NCI-H2107 (cell line): Measurements from ENCODE around the gene FOXP1.

ENCODE experiments used
- DNase-seq: peaks from one replicate; lab custom pipeline; 2025; lab: John Stamatoyannopoulos, UW

The FOXP1 gene

DNA sequence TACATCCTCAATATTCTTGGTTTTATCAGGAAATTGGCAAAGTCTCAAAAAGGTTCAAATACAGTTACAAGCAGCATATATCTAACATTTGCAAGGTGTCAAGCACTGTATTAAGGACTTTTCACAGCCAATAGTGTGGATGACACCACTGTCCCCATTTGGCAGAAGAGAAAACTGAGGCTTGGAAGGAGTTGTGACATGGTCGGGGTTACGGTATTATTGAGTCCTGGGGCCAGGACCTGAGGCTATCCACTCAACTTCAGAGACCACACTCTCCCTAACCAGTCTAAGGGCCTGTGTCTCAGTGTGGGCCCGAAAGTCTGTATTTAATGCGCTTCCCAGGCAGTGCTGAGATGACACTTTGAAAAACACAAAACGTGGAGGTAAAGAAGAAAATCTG, 99.1 kb downstream of the FOXP1 start:
- no peak for DNase-seq

DNA sequence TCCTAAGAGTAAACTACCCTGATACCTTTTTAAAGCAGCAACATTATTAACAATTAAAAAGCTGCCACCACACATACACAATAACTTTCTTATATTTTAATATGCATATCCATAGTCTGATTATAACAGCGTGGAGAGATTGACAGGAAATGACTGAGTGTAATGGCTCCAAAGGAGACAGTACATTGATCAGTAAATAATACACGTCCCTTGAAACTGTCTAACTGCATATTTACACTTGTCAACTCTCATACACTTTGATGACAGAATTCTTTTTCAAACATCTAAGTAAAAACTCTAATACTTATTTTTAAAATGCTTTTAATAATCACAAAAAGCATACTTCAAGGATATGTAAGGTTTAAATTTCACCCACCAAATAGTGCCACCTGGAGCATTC, 99.5 kb downstream of the FOXP1 start:
- DNase-seq: no peak

DNA sequence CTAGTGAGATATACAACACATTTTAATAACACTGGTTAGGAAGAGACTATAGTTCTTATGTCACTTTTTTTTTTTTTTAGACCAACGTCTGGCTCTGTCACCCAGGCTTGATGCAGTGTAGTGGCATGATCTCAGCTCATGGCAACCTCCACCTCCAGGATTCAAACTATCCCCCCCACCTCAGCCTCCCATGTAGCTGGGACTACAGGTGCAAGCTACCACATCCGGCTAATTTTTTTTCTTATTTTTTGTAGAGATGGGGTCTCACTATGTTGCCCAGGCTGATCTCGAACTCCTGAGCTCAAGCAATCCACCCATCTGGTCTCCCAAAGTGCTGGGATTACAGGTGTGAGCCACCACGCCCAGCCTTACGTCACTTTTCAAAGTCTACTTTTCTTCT, 100.8 kb downstream of the FOXP1 start:
- DNase-seq: no peak

DNA sequence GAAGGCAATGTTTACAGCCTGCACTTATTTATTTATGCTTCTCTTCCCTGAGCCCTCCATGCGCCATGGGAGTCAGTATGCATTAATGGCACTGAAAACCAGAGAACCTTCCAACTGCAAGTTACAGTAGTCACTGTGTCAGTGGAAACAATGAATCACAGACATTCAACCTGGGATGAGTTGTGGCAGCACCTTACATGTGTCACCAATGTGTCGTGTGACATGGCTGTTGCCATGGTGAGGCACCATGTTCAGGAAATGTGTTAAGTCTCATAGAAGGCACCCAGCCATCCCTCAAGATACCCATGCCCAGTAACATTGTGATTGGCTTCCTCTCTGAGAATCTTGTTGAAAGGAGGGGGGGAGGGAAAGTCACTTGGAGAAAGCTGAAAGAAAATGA, 105.0 kb downstream of the FOXP1 start:
- no peak for DNase-seq

DNA sequence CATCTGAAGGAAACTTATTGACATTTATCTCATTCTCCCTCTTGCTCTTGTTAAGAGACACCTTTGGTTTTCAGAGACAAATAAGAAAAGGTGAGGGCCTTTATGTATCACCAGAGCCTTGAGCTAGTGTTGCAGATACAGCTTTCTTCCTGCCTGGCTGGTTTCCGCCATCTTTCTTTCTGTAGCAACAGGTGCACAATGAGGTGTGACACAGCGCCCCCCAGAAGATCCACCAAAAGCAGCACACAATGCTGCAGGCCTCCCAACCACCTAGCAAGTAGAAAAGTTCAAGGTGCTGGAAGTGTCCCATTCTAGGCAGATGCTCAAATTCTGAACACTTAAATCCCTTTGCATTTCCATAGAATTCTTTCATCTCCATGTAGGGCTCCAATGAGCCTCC, 106.6 kb downstream of the FOXP1 start:
- DNase-seq: no peak

DNA sequence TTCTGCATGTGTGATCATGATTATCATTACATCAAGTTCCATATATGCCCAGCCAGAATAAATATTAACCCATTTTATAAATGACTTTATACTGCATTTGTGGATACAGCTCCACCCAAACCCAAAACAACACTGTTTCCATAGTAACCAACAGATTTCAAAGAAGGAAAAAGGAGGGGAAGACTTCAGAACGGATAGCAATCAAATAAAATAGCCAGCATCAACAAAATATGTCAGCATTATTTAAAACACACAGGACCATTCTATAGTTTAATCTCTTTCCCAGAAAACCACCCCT, 114.4 kb downstream of the FOXP1 start:
- no peak for DNase-seq

DNA sequence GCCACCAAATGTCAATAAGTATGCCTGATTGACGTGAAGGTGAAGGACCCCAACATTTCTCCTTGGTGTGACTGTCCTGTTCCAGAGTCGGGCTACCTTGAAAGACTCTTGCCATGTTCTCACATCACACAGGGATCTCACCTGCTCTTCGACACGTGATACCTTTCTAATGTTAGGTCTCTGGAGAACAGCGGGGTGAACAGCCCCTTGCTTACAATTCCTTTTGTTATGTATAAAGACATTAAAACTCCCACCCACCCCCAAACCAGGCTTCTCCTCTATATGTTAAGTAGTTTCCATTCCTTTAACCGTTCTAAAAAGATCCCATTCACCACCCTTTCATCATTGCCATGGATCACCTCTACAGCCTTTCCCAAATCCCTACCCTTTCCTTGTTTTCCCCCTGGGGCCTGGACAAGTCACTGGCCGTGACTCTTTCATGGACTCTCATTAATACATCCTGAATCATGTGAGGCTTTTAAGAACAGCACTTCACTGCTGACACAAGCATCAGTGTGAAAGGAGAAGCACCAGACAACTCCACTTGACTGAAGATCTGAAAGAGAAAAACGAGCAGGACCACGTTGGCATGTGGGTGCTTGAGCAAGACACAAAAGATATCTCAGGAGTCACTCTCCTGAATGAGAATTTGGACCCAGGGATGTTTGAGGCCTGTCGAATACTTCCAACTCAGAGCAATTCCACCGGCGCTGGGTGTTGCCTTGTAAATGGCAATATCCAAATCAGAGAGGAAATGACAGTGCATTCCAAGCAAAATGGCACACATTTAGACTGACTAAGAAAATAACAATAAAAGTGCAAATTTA, 115.0 kb downstream of the FOXP1 start:
- DNase-seq: no peak

DNA sequence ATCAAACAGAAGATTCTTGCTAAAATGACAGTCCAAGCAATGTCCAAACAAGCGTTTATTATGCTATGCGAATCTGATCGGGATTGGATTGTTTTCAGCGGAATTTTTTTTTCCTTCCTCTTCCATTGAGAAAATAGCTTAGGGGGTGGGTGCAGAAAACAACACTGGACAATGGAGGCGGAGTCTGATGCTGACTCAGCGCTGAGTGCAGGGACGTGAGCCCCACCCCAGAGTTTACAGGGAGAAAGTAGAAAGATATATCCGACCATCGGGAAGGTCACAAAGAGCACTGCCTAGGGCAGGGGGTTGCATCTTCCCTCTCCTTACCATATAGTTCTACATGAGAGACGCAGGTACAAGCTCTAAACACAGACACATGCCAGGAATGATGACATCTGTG, 117.0 kb downstream of the FOXP1 start:
- DNase-seq: no peak

DNA sequence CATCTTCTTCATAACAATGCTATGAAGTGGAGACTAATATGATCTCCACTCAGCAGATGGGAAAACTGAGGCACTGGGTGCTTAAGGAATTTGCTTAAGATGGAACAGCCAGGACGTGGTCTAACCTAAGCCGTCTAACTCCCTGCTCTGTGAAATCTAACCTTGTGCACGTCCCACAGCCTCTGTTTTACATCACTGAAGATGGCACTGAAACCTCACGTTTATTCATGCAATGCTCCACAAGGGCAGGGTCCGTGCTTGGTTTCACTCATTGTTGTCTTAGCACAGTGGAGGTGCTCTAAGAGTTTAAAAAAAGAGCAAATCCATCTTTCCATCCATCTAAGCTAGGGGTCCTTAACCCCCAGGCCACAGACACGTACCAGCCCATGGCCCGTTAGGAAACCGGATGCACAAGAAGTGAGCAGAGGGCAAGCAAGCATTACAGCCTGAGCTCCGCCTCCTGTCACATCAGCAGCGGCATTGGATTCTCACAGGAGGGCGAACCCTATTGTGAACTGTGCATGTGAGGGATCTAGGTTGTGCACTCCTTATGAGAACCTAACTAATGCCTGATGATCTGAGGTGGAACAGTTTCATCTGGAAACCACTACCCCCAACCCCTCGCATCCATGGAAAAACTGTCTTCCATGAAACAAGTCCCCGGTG, 118.0 kb downstream of the FOXP1 start:
- DNase-seq: no peak

DNA sequence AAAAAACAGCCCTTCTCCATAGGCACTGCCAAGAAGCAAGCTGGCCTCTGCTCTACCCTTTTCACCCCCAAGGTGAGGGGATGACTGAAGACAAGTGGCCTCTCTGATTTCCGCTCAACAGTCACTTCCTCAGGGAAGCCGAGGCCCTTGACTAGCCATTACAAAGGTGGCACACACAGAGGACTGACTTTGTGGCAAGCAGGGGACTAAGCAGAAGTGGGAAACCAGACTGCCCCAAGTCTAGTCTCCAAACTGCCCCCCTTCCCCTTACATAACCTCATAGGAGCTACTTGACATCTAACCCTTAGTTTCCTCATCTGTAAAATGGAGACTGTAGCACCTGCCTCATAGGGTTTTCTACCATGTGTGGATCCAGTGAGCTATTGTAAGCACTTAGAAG, 118.9 kb downstream of the FOXP1 start:
- no peak for DNase-seq

DNA sequence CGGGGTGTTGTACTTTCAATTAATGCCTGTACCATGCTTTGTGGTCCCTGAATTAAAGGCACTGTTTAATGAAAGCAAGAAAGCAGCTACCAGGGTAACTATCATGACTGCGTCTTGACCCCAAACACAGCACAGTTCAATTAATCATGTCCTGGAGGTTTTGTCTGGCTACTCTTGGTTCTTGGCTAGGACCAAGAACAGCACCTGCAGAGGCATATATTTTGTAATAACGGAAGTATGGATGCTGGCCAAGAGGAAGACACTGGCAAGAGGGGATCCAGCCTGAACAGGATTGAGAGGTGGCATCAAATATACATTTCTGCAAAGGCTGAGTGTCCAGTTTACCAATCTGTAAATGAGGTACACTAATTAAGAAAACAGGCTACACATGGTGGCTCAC, 119.9 kb downstream of the FOXP1 start:
- no peak for DNase-seq

DNA sequence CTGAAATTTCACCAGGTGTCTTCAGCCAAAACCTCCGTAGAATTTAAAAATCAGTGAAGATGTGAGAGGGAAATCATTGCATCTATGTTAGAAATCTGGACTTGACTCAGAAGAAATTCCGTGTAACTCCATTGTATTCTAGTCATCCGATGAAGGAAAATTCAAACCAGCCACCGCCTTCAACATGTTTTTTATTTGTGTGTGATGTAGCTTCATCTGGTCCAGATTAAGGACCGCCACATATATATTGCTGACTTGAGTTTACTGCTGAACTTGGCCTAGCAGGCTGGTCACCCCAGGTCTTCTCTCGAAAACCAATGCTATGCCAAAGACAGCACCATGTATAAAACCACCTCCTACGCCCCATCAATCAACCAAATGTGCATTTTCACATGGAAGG, 120.9 kb downstream of the FOXP1 start:
- DNase-seq: no peak

DNA sequence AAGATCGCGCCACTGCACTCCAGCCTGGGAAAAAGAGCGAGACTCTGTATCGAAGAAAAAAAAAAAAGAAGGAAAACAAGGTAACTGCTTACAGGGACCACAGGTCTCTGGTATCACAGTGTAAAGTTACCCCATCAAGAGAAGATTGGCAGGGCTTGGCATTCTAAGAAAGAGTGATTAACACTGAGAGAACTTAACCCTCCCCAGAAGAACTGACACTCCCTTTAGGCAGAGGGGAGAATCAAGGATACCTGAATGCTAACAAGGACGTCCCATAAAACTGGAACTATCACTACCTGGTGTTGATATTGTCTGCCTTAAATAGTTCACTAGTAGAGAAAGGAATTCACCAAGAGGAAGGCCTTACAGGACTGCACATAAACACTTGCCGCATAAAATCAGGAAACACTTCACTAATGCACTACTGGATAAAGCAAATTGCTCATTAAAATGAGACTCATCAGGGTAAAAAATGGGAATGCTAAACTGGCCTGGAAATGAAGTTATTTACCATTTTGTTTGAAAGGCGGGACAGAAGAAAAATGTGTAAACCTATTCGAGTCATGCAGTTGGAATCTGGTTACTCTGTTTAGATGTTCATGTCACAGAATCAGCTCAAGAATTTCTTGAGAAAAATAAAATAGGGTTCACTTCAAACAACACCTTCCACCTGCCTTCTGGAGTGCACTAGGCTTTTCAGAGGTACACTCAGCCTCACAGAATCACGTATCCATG, 121.6 kb downstream of the FOXP1 start:
- no peak for DNase-seq

DNA sequence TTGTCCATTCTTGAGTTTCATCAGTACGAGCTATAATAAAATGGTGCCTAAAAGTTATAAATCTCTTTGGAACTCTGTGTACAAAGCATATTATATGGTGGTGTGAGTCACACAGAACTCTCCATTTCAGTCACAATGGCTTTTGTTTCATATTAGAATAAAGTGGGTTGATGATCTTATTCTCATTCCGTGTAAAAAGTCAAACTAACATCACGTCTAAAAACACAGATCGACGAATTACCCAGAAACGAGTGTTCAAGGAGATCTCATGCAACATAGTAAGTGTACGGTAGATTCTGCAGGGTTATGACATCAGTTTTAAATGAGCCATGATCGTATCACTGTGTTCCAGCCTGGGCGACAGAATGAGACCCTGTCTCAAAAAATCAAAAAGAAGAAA, 122.4 kb downstream of the FOXP1 start:
- no peak for DNase-seq

DNA sequence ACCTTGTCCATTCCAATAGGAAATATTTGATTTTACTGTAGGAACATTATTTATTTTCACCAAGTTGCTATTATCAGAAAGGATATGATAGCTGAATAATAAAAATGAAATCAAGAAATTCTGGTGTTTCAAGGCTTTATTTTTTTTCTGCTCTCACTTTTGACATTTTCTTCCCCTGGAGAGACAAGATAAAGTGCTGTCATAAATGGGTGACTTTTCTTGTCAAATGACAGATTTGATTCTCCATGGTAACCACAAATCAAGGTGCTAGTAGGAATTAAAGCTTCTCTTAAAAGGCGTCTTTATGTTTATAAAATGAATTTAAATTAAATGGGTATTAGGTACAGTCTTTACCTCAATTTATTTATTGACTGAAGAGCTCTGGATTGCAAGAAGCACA, 124.6 kb downstream of the FOXP1 start:
- DNase-seq: no peak

DNA sequence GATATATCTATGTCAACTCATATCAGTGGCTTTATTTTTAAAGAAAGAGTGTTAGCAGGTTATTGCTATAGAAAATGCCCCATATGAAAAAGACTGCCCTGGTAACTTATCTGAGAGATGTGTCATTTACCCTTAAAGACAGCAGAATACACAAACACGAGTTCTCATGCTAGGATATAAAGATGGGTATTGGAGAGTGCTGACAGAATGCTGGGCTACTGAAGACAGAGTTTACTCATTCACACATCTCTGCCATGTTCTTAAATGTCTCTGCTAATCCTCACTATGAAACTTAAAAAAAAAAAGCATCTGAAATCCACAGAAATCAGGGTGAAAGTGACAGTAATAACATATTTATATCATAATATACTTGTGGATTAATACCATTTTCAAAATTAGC, 126.7 kb downstream of the FOXP1 start:
- DNase-seq: no peak

DNA sequence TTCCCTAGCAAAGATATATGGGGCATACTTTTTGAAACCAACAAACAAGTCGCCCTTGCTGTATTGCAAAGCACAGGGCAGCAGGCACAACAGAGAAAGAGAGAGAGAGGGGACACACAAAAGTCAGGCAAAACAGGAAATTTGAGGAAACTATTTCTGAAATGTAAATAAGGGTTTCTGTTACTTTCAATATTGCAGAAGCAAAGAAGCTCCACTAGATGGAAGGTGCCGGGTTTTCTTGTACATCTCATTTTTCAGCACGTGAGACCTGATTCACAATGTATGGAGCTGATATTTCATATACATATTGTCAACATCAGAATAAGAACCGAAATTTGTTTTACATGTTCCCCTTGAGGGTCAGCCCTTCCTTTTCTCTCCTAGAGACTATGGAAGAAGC, 127.4 kb downstream of the FOXP1 start:
- DNase-seq: no peak

DNA sequence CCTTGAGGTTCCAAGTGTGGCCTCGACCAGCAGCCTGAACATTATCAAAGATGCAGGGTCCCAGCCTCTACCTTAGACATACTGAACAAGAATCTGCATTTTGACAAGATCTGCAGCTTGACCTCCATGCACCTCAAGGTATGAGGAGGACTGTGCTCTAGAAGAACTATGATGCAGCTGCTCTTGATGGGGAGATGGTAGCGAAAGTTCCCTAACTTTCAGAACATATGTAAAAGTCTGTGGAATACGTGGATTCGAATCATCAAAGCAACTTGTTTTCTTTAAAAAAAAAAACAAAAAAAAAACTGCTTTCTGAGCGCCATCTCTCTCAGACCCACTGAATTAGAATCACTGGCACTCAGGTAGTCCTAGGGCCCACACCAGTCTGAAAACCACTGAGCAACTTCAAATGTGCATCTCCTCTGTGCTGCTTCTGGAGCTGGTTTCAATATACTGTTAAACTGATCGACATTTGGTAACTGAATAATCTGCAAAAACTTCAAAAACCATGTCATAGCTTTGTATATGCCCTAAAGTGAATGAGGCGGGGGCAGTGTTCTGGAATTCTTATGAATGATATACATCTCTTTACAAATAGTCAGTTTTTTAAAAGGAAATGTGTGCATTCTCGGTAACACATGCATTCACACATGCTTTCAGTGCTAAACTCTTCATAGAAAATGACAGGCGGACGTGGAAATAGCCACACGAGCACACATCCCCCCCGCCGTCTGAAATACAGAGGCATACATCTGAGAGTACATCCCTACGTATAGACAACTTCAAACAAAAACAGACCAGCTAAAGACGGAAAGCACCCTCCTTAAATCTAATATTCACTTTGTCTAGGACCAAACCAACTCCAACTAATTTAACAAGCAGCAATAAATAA, 128.8 kb downstream of the FOXP1 start:
- DNase-seq: no peak

DNA sequence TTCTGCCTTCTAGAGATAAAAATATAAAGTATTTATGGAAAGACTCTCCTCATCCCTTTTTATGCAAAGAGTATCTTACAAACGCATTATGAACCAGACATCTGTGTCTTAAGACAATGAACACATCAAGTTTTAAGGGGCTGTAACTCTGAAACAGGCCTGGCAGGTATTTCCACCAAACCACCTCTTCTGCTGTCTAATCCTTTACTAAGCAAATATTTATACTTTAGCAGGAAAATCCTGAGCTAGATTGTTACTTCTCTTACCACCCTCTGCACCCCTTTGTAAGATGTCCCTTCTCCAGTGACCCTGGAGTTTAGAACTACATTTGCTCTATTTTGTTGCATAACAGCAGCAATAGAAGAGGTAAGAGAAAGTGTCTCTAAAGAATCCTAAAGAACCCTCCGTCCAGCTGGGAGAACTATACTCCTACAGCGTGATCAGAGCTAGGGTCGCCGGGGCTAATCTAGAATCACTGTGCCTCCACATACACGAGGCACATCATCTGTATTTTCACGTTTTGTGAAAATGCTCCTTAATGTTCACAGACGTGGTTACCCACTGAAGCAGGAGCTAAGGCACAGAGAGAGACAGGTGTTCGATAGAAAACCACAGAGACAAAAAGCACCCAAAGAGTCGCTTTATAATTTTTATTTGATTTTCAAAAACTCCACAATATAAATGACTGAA, 129.6 kb downstream of the FOXP1 start:
- no peak for DNase-seq

DNA sequence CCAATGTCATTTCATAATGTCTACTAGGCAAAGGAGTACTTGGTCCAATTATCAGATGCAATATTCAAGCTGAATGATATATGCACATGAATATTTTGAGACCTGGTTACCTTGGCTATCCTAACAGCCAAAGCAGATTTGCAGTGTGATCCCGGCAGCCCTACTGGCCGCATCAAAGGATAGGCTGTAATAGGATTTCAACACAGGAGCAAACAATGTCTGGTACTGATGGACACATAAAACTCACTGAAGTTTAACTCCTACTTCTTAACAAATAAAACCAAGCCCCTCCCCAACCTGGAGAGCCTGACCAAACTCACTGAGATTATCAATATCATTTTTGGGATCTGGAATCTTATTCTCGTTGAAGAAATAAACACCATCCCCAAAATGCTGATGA, 130.2 kb downstream of the FOXP1 start:
- no peak for DNase-seq

DNA sequence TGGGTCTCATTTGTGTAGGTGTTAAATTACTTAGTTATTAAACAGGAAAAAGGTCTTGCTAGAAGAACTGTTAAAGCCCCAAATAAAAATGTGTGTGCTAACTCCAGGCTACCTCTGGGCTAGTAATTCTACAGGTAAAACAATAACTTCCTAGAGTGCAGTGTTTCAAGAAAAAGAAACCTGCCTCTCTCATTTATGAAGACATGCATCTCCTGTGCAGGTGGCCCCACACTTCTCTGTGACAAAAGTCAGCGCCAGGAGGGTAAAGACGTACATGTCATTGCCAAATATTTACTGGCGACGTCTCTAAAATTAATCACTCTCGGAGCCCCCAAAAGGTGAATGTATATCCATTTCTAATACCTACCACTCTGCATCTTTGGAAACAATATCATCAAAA, 131.7 kb downstream of the FOXP1 start:
- no peak for DNase-seq

DNA sequence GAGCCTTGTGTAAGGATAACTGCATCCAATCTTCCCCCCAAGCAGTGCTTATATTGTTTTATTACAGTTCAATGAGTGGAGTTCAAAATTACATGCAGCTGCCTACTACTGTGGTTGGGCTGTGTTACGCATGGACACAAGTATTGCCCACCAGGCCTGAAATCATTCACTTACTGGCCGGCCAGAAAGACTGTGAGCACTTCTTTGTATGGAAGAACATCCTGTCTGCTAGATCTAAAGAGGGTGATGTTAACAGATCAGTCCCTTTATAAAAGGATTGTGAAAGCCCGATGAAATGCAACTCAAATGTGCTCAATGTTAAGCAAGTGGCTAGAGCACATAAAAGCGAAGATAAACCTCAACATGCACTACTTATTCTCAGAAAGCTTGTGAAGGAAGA, 132.5 kb downstream of the FOXP1 start:
- no peak for DNase-seq
